HG03039 (cell line): ENCODE data around the gene ODF2.
"Not testable (repeated sequence)": the region's sequence is repeated elsewhere in the genome, so short reads cannot be mapped to it uniquely, and the experiment has no call there.

Experiments
- ATAC-seq: cut with Tn5 transposase; IDR thresholded peaks from one replicate; pipeline ENCODE4 v1.9.1; 2021; ENCODE audit warnings: mild to moderate bottlenecking, moderate library complexity; ENCODE audit not compliant: unreplicated experiment

The ODF2 gene

GRCh38 chr9:128482186-128482585 is 26.4 kb downstream of the ODF2 start:
- ATAC-seq, result no peak

- ATAC-seq, result no peak
Measured at GRCh38 chr9:128484686-128485413, 29.0 kb downstream of the ODF2 start.

- no peak for ATAC-seq
Measured at GRCh38 chr9:128485414-128485855, 29.6 kb downstream of the ODF2 start.

GRCh38 chr9:128486201-128486600 is 30.4 kb downstream of the ODF2 start:
- no peak for ATAC-seq

- no peak for ATAC-seq
Measured at GRCh38 chr9:128493424-128493823, 37.6 kb downstream of the ODF2 start.

GRCh38 chr9:128494108-128494745 is 38.4 kb downstream of the ODF2 start:
- ATAC-seq, result no peak

GRCh38 chr9:128494746-128495129 is 38.9 kb downstream of the ODF2 start:
- no peak for ATAC-seq

GRCh38 chr9:128495296-128495695 is 39.5 kb downstream of the ODF2 start:
- ATAC-seq, result no peak

- ATAC-seq, result no peak
Measured at GRCh38 chr9:128495804-128496417, 40.1 kb downstream of the ODF2 start.

GRCh38 chr9:128497824-128498610 is 42.2 kb downstream of the ODF2 start:
- ATAC-seq, result no peak

GRCh38 chr9:128498911-128499310 is 43.1 kb downstream of the ODF2 start:
- no peak for ATAC-seq

- no peak for ATAC-seq
Measured at GRCh38 chr9:128499920-128500319, 44.1 kb downstream of the ODF2 start.

- not testable (repeated sequence) for ATAC-seq
Measured at GRCh38 chr9:128503415-128503825, 47.6 kb downstream of the ODF2 start.

GRCh38 chr9:128503870-128504269 is 48.1 kb downstream of the ODF2 start:
- ATAC-seq, result no peak

- ATAC-seq, result peak; percentile 81
Measured at GRCh38 chr9:128504485-128505413, 48.9 kb downstream of the ODF2 start, which contains the start of gene GLE1. Gene GLE1, plus strand, starts transcription at chr9:128504719. Its CDS starts 87 bp downstream, at chr9:128504806.

GRCh38 chr9:128505414-128505765 is 49.6 kb downstream of the ODF2 start:
- ATAC-seq, result no peak

GRCh38 chr9:128505906-128506305 is 50.1 kb downstream of the ODF2 start:
- not testable (repeated sequence) for ATAC-seq

GRCh38 chr9:128512820-128513219 is 57.0 kb downstream of the ODF2 start:
- no peak for ATAC-seq

GRCh38 chr9:128521956-128522355 is 66.2 kb downstream of the ODF2 start:
- ATAC-seq, result no peak
